ENCODE data around the gene HEBP2. TPM values are rescaled to one million over a fixed set of nuclear protein-coding genes. Genes with fewer than 3 reads are reported as not detected.

The HEBP2 gene
- total RNA-seq, 2 experiments from 2014 or later, result 14.0 to 36.2 TPM

- ChIA-PET POLR2A (interaction anchor here (0.7 to 1.6 kb wide), 9 partner anchors 8 to 44 kb away, joined by 3 to 10 read pairs (median 3); no protein-coding TSS in a partner anchor), CTCF (ENCODE audit: unreplicated experiment) (no interaction called here)
- TF ChIP-seq CTCF (conservative IDR thresholded peaks at IDR 0.05; ENCODE audit: low read length) (no peak), EZH2phosphoT487 (IDR thresholded peaks at IDR 0.05; ENCODE audit: borderline replicate concordance, low read depth, low read length) (no peak)
- H3K9me2 ChIP-seq (ENCODE audit: insufficient read depth, low read length), result no peaks in the 10 kb centered on the region
- peaks cover 19% of the 10 kb centered on the region for H3K4me1 ChIP-seq (ENCODE audit: insufficient read depth, low read length, poor library complexity, severe bottlenecking)
- peak overlapping the region; percentile 17; the same call in 1 of the 2 replicates for H2AFZ ChIP-seq (ENCODE audit: low read length)
- BruUV-seq (replicated peaks), result no TSS peak
- peak overlapping the region; percentile 62 for H3K4me2 ChIP-seq (ENCODE audit: low read length)
- no peaks in the 10 kb centered on the region for H3K9me3 ChIP-seq (ENCODE audit: low read length)
- DNase-seq (ENCODE audit: low spot score), result no peak
- intact Hi-C loops (cut with micrococcal nuclease; ENCODE audit: unreplicated experiment), result loop anchor here (2.0 kb wide), 1 partner anchor 42 kb away; the partner anchor contains the start of gene NHSL1
- H3K27ac ChIP-seq (ENCODE audit: low read depth, low read length, poor library complexity, severe bottlenecking), result peak overlapping the region; percentile 4
- H4K20me1 ChIP-seq (ENCODE audit: insufficient read depth, low read length), result no peaks in the 10 kb centered on the region
- peak overlapping the region; percentile 7 for H3K4me3 ChIP-seq (ENCODE audit: low read depth, low read length, poor library complexity, severe bottlenecking)
- H3K79me2 ChIP-seq (ENCODE audit: insufficient read depth, low read depth, low read length), result no peaks in the 10 kb centered on the region
- no peaks in the 10 kb centered on the region for H3K36me3 ChIP-seq (ENCODE audit: insufficient read depth, low read length)
Observed at GRCh38 chr6:138456401-138456790, 52.4 kb downstream of the HEBP2 start.

- H3K36me3 ChIP-seq (ENCODE audit: insufficient read depth, low read length), result no peaks in the 10 kb centered on the region
- ChIA-PET POLR2A (interaction anchor here (0.5 kb wide), 1 partner anchor 1676 kb away, joined by 9 read pairs; no protein-coding TSS in a partner anchor), CTCF (ENCODE audit: unreplicated experiment) (no interaction called here)
- H2AFZ ChIP-seq (ENCODE audit: low read length), result no peak overlapping the region
- H3K27ac ChIP-seq (ENCODE audit: low read depth, low read length, poor library complexity, severe bottlenecking), result no peak overlapping the region
- BruUV-seq (replicated peaks), result no TSS peak
- H3K4me2 ChIP-seq (ENCODE audit: low read length), result no peak overlapping the region
- no peaks in the 10 kb centered on the region for H3K9me3 ChIP-seq (ENCODE audit: low read length)
- H3K4me1 ChIP-seq (ENCODE audit: insufficient read depth, low read length, poor library complexity, severe bottlenecking), result peaks cover 5% of the 10 kb centered on the region
- no peaks in the 10 kb centered on the region for H3K9me2 ChIP-seq (ENCODE audit: insufficient read depth, low read length)
- intact Hi-C loops (cut with micrococcal nuclease; ENCODE audit: unreplicated experiment), result no loop called here
- no peaks in the 10 kb centered on the region for H3K79me2 ChIP-seq (ENCODE audit: insufficient read depth, low read depth, low read length)
- no peaks in the 10 kb centered on the region for H4K20me1 ChIP-seq (ENCODE audit: insufficient read depth, low read length)
- no peak for DNase-seq (ENCODE audit: low spot score)
- no peak overlapping the region for H3K4me3 ChIP-seq (ENCODE audit: low read depth, low read length, poor library complexity, severe bottlenecking)
- TF ChIP-seq CTCF (conservative IDR thresholded peaks at IDR 0.05; ENCODE audit: low read length) (no peak), EZH2phosphoT487 (IDR thresholded peaks at IDR 0.05; ENCODE audit: borderline replicate concordance, low read depth, low read length) (no peak)
Observed at GRCh38 chr6:138461647-138462046, 57.6 kb downstream of the HEBP2 start.

DNA sequence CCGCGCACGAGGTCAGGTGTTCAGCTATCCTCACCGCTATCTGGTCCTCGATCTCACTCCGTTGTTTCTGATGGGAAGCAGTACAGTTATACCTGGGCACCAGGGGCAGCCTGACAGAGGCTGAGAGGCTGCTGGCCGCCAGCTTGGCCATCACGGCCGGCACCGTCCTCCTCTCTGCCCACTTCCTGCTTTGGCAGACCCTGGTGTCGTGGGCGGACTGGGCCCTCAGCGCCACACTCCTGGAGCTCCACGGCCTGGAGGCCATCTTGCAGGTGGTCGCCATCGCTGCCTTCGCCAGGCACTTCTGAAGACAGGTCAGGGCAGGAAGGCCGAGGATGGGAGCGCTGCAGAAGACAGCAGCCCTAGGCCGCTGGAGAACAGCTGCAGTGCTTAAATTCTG lies 60.1 kb downstream of the HEBP2 start:
- H4K20me1 ChIP-seq (ENCODE audit: insufficient read depth, low read length), result no peaks in the 10 kb centered on the region
- no peaks in the 10 kb centered on the region for H3K36me3 ChIP-seq (ENCODE audit: insufficient read depth, low read length)
- H2AFZ ChIP-seq (ENCODE audit: low read length), result no peak overlapping the region
- no peak overlapping the region for H3K4me2 ChIP-seq (ENCODE audit: low read length)
- POLR2A ChIA-PET, result interaction anchor here (0.7 to 1.9 kb wide), 8 partner anchors 8 to 966 kb away, joined by 3 to 10 read pairs (median 3); partner anchors contain the start of gene NHSL1
- no peak for DNase-seq (ENCODE audit: low spot score)
- no peaks in the 10 kb centered on the region for H3K9me2 ChIP-seq (ENCODE audit: insufficient read depth, low read length)
- no peak overlapping the region for H3K4me3 ChIP-seq (ENCODE audit: low read depth, low read length, poor library complexity, severe bottlenecking)
- TF ChIP-seq CTCF (conservative IDR thresholded peaks at IDR 0.05; ENCODE audit: low read length) (no peak), EZH2phosphoT487 (IDR thresholded peaks at IDR 0.05; ENCODE audit: borderline replicate concordance, low read depth, low read length) (no peak)
- H3K9me3 ChIP-seq (ENCODE audit: low read length), result no peaks in the 10 kb centered on the region
- no TSS peak for BruUV-seq (replicated peaks)
- H3K27ac ChIP-seq (ENCODE audit: low read depth, low read length, poor library complexity, severe bottlenecking), result no peak overlapping the region
- H3K79me2 ChIP-seq (ENCODE audit: insufficient read depth, low read depth, low read length), result no peaks in the 10 kb centered on the region
- CTCF ChIA-PET (ENCODE audit: unreplicated experiment), result no interaction called here
- intact Hi-C loops (cut with micrococcal nuclease; ENCODE audit: unreplicated experiment), result no loop called here
- no peaks in the 10 kb centered on the region for H3K4me1 ChIP-seq (ENCODE audit: insufficient read depth, low read length, poor library complexity, severe bottlenecking)

Measured in OCI-LY7 (cell line).